NCI-H2107 (cell line): ENCODE data around the gene CTH.
A peak's percentile ranks its signal among the peaks of the same experiment; 100 is the strongest.
"Not testable (repeated sequence)": the region's sequence is repeated elsewhere in the genome, so short reads cannot be mapped to it uniquely, and the experiment has no call there.

ENCODE experiments used
- DNase-seq: peaks from one replicate; lab custom pipeline; 2025; lab: John Stamatoyannopoulos, UW

The CTH gene

GRCh38 chr1:70410604-70411359, at the start of gene CTH:
CTH (plus strand) TSS chr1:70411268; CDS start chr1:70411416, 148 bp downstream.
- peak; percentile 96 for DNase-seq

- no peak for DNase-seq
These were observed 49.2 kb upstream of the CTH start for GRCh38 chr1:70361727-70362398.

GRCh38 chr1:70364439-70364838, 46.6 kb upstream of the CTH start:
- no peak for DNase-seq

- DNase-seq, result not testable (repeated sequence)
These were observed 44.6 kb upstream of the CTH start for GRCh38 chr1:70366425-70366952.

GRCh38 chr1:70366997-70367396, 44.1 kb upstream of the CTH start:
- DNase-seq, result not testable (repeated sequence)

GRCh38 chr1:70367397-70367796, 43.7 kb upstream of the CTH start:
- DNase-seq, result not testable (repeated sequence)

GRCh38 chr1:70371586-70371985, 39.5 kb upstream of the CTH start:
- not testable (repeated sequence) for DNase-seq

GRCh38 chr1:70372426-70372825, 38.6 kb upstream of the CTH start:
- DNase-seq, result no peak

- DNase-seq, result not testable (repeated sequence)
These were observed 37.5 kb upstream of the CTH start for GRCh38 chr1:70373580-70373979.

GRCh38 chr1:70376196-70376595, 34.9 kb upstream of the CTH start:
- DNase-seq, result no peak

GRCh38 chr1:70382682-70383081, 28.4 kb upstream of the CTH start:
- DNase-seq, result no peak

- DNase-seq, result no peak
These were observed 27.6 kb upstream of the CTH start for GRCh38 chr1:70383483-70383882.

GRCh38 chr1:70384542-70384941, 26.5 kb upstream of the CTH start:
- no peak for DNase-seq

- no peak for DNase-seq
These were observed 25.6 kb upstream of the CTH start for GRCh38 chr1:70385477-70385876.

- DNase-seq, result no peak
These were observed 24.9 kb upstream of the CTH start for GRCh38 chr1:70386121-70386520.

GRCh38 chr1:70387507-70387906, 23.6 kb upstream of the CTH start:
- no peak for DNase-seq

GRCh38 chr1:70392626-70393025, 18.4 kb upstream of the CTH start:
- no peak for DNase-seq

- no peak for DNase-seq
These were observed 14.5 kb upstream of the CTH start for GRCh38 chr1:70396607-70397006.

- no peak for DNase-seq
These were observed 14.1 kb upstream of the CTH start for GRCh38 chr1:70397013-70397412.

- no peak for DNase-seq
These were observed 10.7 kb upstream of the CTH start for GRCh38 chr1:70400335-70400734.

- no peak for DNase-seq
These were observed 9.1 kb upstream of the CTH start for GRCh38 chr1:70401974-70402373.

- no peak for DNase-seq
These were observed 7.3 kb upstream of the CTH start for GRCh38 chr1:70403759-70404158.

GRCh38 chr1:70405780-70406416, 5.2 kb upstream of the CTH start:
- no peak for DNase-seq
